ENCODE data around the gene MICU1.

Gene MICU1

DNA sequence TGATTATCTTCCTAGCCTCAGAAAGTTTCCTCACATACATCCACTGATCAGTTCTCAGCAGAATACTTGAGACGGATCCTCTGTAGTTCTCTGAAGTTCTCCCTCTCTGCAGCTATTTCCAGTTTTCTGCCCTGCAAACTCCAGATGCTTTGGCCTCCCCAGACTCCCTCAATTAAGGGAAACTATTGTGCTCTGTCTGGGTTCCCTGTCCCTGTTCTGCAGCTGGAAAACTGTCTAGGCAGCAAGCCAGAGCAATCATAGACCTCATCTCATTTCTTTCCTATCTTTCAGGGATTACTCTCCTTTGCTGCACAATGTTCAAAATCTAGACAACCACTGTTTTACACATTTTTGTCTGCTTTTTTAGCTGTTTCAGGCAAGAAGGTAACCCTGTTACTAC, 9.2 kb downstream of the MICU1 start:
- H3K27ac ChIP-seq (ENCODE audit: low read depth, low read length): no peak overlapping the region
- no peaks in the 10 kb centered on the region for H3F3A ChIP-seq (ENCODE audit: control insufficient read depth, insufficient read depth)
- no peaks in the 10 kb centered on the region for H3K36me3 ChIP-seq (ENCODE audit: control insufficient read depth, low read length)
- TF ChIP-seq, protein P1, sequence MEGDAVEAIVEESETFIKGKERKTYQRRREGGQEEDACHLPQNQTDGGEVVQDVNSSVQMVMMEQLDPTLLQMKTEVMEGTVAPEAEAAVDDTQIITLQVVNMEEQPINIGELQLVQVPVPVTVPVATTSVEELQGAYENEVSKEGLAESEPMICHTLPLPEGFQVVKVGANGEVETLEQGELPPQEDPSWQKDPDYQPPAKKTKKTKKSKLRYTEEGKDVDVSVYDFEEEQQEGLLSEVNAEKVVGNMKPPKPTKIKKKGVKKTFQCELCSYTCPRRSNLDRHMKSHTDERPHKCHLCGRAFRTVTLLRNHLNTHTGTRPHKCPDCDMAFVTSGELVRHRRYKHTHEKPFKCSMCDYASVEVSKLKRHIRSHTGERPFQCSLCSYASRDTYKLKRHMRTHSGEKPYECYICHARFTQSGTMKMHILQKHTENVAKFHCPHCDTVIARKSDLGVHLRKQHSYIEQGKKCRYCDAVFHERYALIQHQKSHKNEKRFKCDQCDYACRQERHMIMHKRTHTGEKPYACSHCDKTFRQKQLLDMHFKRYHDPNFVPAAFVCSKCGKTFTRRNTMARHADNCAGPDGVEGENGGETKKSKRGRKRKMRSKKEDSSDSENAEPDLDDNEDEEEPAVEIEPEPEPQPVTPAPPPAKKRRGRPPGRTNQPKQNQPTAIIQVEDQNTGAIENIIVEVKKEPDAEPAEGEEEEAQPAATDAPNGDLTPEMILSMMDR (IDR thresholded peaks at IDR 0.05; ENCODE audit: low read depth, low read length, poor library complexity, severe bottlenecking): no peak
- no peak for TF ChIP-seq EZH2phosphoT487 (IDR thresholded peaks at IDR 0.05; ENCODE audit: borderline replicate concordance, low read length)
- H3K27me3 ChIP-seq (ENCODE audit: control insufficient read depth, low read length): no peaks in the 10 kb centered on the region
- H4K20me1 ChIP-seq (ENCODE audit: control insufficient read depth, insufficient read depth, low read depth, low read length): 0 out of 2 replicates have a peak, but pooled peaks cover 3% of the 10 kb centered on the region
- H3K9me2 ChIP-seq (replicated peaks; ENCODE audit: control insufficient read depth, low read length): no peaks in the 10 kb centered on the region
- H3K4me1 ChIP-seq (ENCODE audit: control insufficient read depth, low read length): peaks cover 3% of the 10 kb centered on the region; the same call in 1 of the 2 replicates
- H3K4me2 ChIP-seq (ENCODE audit: low read length): no peak overlapping the region
- H3K79me2 ChIP-seq (ENCODE audit: control insufficient read depth, low read length): peaks cover 12% of the 10 kb centered on the region
- H3K4me3 ChIP-seq (ENCODE audit: low read length): no peak overlapping the region
- H3K9me3 ChIP-seq (ENCODE audit: control insufficient read depth, insufficient read depth, low read length): no peaks in the 10 kb centered on the region

DNA sequence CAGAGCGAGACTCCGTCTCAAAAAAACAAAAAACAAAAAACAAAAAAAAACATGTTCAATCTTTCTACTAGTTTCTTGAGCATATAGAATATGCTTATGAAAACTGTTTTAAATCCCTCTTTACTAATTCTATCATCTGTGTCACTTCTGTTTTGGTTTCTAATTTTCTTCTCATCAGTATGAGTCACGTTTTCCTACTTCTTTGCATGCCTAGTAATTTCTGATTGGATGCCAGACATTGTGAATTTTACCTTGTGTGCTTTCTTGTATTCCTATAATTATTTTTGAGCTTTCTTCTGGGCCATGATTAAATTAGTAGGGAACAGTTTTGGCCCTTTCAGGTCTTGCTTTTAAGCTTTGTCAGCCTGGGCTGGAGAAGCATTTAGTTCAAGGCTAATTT, 9.9 kb downstream of the MICU1 start:
- H3K27ac ChIP-seq (ENCODE audit: low read depth, low read length): no peak overlapping the region
- H4K20me1 ChIP-seq (ENCODE audit: control insufficient read depth, insufficient read depth, low read depth, low read length): 0 out of 2 replicates have a peak, but pooled peaks cover 3% of the 10 kb centered on the region
- H3K4me3 ChIP-seq (ENCODE audit: low read length): no peak overlapping the region
- no peaks in the 10 kb centered on the region for H3F3A ChIP-seq (ENCODE audit: control insufficient read depth, insufficient read depth)
- no peaks in the 10 kb centered on the region for H3K9me3 ChIP-seq (ENCODE audit: control insufficient read depth, insufficient read depth, low read length)
- no peaks in the 10 kb centered on the region for H3K27me3 ChIP-seq (ENCODE audit: control insufficient read depth, low read length)
- H3K9me2 ChIP-seq (replicated peaks; ENCODE audit: control insufficient read depth, low read length): no peaks in the 10 kb centered on the region
- peaks cover 14% of the 10 kb centered on the region for H3K79me2 ChIP-seq (ENCODE audit: control insufficient read depth, low read length)
- no peak overlapping the region for H3K4me2 ChIP-seq (ENCODE audit: low read length)
- no peaks in the 10 kb centered on the region for H3K36me3 ChIP-seq (ENCODE audit: control insufficient read depth, low read length)
- peaks cover 3% of the 10 kb centered on the region; the same call in 1 of the 2 replicates for H3K4me1 ChIP-seq (ENCODE audit: control insufficient read depth, low read length)
- TF ChIP-seq EZH2phosphoT487 (IDR thresholded peaks at IDR 0.05; ENCODE audit: borderline replicate concordance, low read length): no peak
- TF ChIP-seq, protein P1 (IDR thresholded peaks at IDR 0.05; ENCODE audit: low read depth, low read length, poor library complexity, severe bottlenecking): no peak

DNA sequence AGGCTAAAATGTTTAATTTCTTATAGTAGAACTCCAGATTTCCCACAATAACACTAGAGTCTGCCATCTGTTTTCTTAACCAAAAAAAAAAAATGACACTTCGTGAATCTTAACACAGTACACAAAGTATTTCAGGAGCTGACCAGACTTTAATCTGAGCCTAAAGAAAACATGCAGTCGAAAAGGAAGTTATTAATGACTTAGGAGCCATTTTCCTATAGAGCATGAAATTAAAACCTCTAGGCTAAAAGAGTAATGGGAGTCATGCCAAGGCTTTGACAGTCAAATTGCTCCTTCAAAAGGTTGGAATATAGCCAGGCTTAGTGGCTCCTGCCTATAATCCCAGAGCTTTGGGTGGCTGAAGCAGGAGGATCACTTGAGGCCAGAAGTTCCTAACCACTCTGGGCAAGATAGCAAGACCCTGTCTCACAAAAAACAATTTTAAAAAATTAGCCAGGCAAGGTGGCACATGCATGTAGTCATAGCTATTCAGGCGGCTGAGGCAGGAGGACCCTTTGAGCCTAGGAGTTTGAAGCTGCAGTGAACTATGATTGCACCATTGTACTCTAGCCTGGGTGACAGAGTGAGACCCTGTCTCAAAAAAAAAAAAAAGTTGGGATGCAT, 13.6 kb downstream of the MICU1 start:
- TF ChIP-seq EZH2phosphoT487 (IDR thresholded peaks at IDR 0.05; ENCODE audit: borderline replicate concordance, low read length): no peak
- TF ChIP-seq, protein P1 (IDR thresholded peaks at IDR 0.05; ENCODE audit: low read depth, low read length, poor library complexity, severe bottlenecking): no peak
- Histone ChIP-seq H3F3A (ENCODE audit: control insufficient read depth, insufficient read depth) (no peaks in the 10 kb centered on the region), H3K79me2 (ENCODE audit: control insufficient read depth, low read length) (peaks cover 13% of the 10 kb centered on the region), H3K9me2 (replicated peaks; ENCODE audit: control insufficient read depth, low read length) (no peaks in the 10 kb centered on the region), H3K36me3 (ENCODE audit: control insufficient read depth, low read length) (no peaks in the 10 kb centered on the region), H3K9me3 (ENCODE audit: control insufficient read depth, insufficient read depth, low read length) (no peaks in the 10 kb centered on the region), H3K4me1 (ENCODE audit: control insufficient read depth, low read length) (peaks cover 3% of the 10 kb centered on the region; the same call in 1 of the 2 replicates), H3K27ac (ENCODE audit: low read depth, low read length) (no peak overlapping the region), H3K27me3 (ENCODE audit: control insufficient read depth, low read length) (no peaks in the 10 kb centered on the region), H3K4me2 (ENCODE audit: low read length) (no peak overlapping the region), H3K4me3 (ENCODE audit: low read length) (no peak overlapping the region), H4K20me1 (ENCODE audit: control insufficient read depth, insufficient read depth, low read depth, low read length) (0 out of 2 replicates have a peak, but pooled peaks cover 3% of the 10 kb centered on the region)
